Uterus (tissue), 4 donors: ENCODE measurements around the gene APCDD1. TPM values are rescaled to one million over a fixed set of nuclear protein-coding genes. Genes with fewer than 3 reads are reported as not detected.
A peak's percentile ranks its signal among the peaks of the same experiment; 100 is the strongest.

Source experiments
- DNase-seq, 2 donors: peaks; one replicate each; pipeline ENCODE4 v3.0.0-alpha.2; 2019 to 2020
- H3K27ac ChIP-seq, 2 donors: fragments of 200-600 bp; sonication (generic); 1 replicate in 1 of 2; 2 replicates in 1 of 2; pipeline ENCODE4 v1.5.1; 2016 to 2018
- H3K27me3 ChIP-seq, 2 donors: fragments of 200-600 bp; sonication (generic); one replicate each; pipeline ENCODE4 v1.5.1; 2018 to 2019; ENCODE audit warnings: control low read depth in 1 of 2
- H3K36me3 ChIP-seq, 2 donors: fragments of 200-600 bp; sonication (generic); one replicate each; pipeline ENCODE4 v1.5.1; 2019; ENCODE audit warnings: control low read depth in 1 of 2
- H3K4me1 ChIP-seq, 2 donors: fragments of 200-600 bp; sonication (generic); one replicate each; pipeline ENCODE4 v1.5.1; 2018 to 2019; ENCODE audit warnings: control low read depth in 1 of 2
- H3K4me3 ChIP-seq, 2 donors: fragments of 200-600 bp; sonication (generic); 1 replicate in 1 of 2; 2 replicates in 1 of 2; pipeline ENCODE4 v1.5.1; 2018 to 2019; ENCODE audit warnings: mild to moderate bottlenecking in 1 of 2
- H3K9me3 ChIP-seq, 2 donors: fragments of 200-600 bp; sonication (generic); one replicate each; pipeline ENCODE4 v1.5.1; 2019; ENCODE audit warnings: control low read depth in 1 of 2
- POLR2A ChIP-seq, 2 donors: fragments of 450-650 bp; IDR thresholded peaks; one replicate each; pipeline ENCODE4 v1.6.1; 2016; ENCODE audit warnings: antibody characterized with exemption in 2 of 2, mild to moderate bottlenecking in 1 of 2, moderate library complexity in 1 of 2
- intact Hi-C: fragments of 100-400 bp; cut with DNase I; formaldehyde crosslinking; loops from one replicate; pipeline ENCODE4 v1.15.1; 2023; ENCODE audit warnings: low total_unique reads
- total RNA-seq, 4 donors: library from RNA; depleted of rRNA in 3 of 4; stranded (reverse); fragments of >200 nt in 3 of 4; gene quantifications; one replicate each; pipeline versions ENCODE4 v1.1.0 to v1.2.4, GENCODE V29; 2014 to 2023
- TF ChIP-seq, protein P1 (sequence below), 4 experiments: fragments of 200-600 bp in 2 of 4; fragments of 450-650 bp in 2 of 4; sonication (generic) in 2 of 4; IDR thresholded peaks; one replicate each; pipeline ENCODE4 v1.5.1; 2016 to 2019; ENCODE audit warnings: antibody characterized with exemption in 4 of 4, mild to moderate bottlenecking in 2 of 4, moderate library complexity in 1 of 4
- donor health status: DM: yes; HTN: yes; CAD: no.

Gene APCDD1
- total RNA-seq, 4 donors from 2014 or later, result 8.2 to 288 (median 113) TPM

DNA sequence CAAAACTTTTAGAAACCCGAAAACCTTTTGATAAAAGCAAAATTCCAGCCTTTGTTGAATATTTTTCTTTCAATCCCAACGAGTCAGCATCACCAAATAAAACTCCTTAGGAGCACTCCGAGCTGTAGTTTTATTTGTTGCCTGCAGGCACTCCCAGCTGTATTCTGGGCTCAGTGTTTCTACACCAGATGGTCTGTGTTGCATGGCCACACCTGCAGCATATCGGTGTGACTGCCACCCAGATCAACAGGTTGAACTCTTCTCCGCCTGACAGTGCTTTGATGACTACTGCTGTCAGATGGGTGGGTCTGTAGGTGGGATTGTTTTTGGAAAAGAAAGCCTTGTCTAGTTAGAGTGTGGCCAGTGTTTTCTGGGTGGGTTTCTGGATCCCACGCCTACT is 32.7 kb downstream of the APCDD1 start:
- H3K9me3 ChIP-seq, result no peaks in the 10 kb centered on the region
- H3K27me3 ChIP-seq, result no peaks in the 10 kb centered on the region
- H3K4me3 ChIP-seq, result no peak overlapping the region
- DNase-seq, result no peak
- no peaks in the 10 kb centered on the region for H3K36me3 ChIP-seq
- no peak for TF ChIP-seq POLR2A (IDR thresholded peaks at IDR 0.05)
- TF ChIP-seq, protein P1, sequence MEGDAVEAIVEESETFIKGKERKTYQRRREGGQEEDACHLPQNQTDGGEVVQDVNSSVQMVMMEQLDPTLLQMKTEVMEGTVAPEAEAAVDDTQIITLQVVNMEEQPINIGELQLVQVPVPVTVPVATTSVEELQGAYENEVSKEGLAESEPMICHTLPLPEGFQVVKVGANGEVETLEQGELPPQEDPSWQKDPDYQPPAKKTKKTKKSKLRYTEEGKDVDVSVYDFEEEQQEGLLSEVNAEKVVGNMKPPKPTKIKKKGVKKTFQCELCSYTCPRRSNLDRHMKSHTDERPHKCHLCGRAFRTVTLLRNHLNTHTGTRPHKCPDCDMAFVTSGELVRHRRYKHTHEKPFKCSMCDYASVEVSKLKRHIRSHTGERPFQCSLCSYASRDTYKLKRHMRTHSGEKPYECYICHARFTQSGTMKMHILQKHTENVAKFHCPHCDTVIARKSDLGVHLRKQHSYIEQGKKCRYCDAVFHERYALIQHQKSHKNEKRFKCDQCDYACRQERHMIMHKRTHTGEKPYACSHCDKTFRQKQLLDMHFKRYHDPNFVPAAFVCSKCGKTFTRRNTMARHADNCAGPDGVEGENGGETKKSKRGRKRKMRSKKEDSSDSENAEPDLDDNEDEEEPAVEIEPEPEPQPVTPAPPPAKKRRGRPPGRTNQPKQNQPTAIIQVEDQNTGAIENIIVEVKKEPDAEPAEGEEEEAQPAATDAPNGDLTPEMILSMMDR (IDR thresholded peaks at IDR 0.05), result no peak
- H3K4me1 ChIP-seq, result no peaks in the 10 kb centered on the region
- intact Hi-C loops, result no loop called here
- no peak overlapping the region for H3K27ac ChIP-seq

DNA sequence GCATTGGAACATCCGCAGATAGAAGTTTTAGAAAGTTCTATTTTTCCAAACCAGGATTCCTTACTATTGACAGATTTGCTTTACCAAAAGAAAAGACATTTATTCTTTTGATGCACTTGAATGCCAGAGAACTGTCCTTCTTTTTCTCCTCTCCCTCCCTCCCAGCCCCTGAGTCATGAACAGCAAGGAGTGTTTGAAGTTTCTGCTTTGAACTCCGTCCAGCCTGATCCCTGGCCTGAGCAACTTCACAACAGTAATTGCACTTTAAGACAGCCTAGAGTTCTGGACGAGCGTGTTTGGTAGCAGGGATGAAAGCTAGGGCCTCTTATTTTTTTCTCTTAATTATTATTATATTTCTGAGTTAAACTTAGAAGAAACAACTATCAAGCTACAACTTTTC is 33.6 kb downstream of the APCDD1 start:
- H3K9me3 ChIP-seq, result no peaks in the 10 kb centered on the region
- no peak overlapping the region for H3K27ac ChIP-seq
- no peaks in the 10 kb centered on the region for H3K36me3 ChIP-seq
- no peaks in the 10 kb centered on the region for H3K4me1 ChIP-seq
- TF ChIP-seq, protein P1 (IDR thresholded peaks at IDR 0.05), result no peak
- TF ChIP-seq POLR2A (IDR thresholded peaks at IDR 0.05), result no peak
- no peak overlapping the region for H3K4me3 ChIP-seq
- intact Hi-C loops, result no loop called here
- peak; percentile 54 to 70 for DNase-seq
- no peaks in the 10 kb centered on the region for H3K27me3 ChIP-seq

- no peak for DNase-seq
- Histone ChIP-seq H3K27ac (no peak overlapping the region), H3K4me1 (no peaks in the 10 kb centered on the region), H3K27me3 (no peaks in the 10 kb centered on the region), H3K9me3 (no peaks in the 10 kb centered on the region), H3K36me3 (no peaks in the 10 kb centered on the region), H3K4me3 (no peak overlapping the region)
- TF ChIP-seq, protein P1 (IDR thresholded peaks at IDR 0.05), result no peak
- TF ChIP-seq POLR2A (IDR thresholded peaks at IDR 0.05), result no peak
- intact Hi-C loops, result no loop called here
Measured at GRCh38 chr18:10490401-10491165, 36.1 kb downstream of the APCDD1 start.

DNA sequence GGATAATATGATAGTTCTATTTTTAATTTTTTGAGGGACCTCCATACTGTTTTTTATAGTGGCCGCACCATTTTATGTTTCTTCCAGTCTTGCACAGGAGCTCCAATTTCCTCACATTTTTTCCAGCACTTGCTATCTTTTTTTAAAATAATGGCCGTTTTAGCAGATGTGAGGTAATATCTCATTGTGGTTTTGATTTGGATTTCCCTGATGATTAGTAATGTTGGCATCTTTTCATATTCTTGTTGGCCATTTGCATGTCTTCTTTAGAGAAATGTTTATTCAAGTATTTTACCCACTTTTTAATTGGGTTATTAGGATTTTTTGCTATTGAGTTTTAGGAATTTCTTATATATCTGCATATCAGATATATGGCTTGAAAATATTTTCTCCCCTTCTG is 41.5 kb downstream of the APCDD1 start:
- no peaks in the 10 kb centered on the region for H3K9me3 ChIP-seq
- H3K36me3 ChIP-seq, result no peaks in the 10 kb centered on the region
- no peak for DNase-seq
- H3K27me3 ChIP-seq, result no peaks in the 10 kb centered on the region
- H3K4me3 ChIP-seq, result no peak overlapping the region
- intact Hi-C loops, result no loop called here
- TF ChIP-seq, protein P1 (IDR thresholded peaks at IDR 0.05), result no peak
- no peak for TF ChIP-seq POLR2A (IDR thresholded peaks at IDR 0.05)
- H3K27ac ChIP-seq, result no peak overlapping the region
- H3K4me1 ChIP-seq, result no peaks in the 10 kb centered on the region

GRCh38 chr18:10497206-10497749 is 42.8 kb downstream of the APCDD1 start:
- DNase-seq, result no peak
- H3K27ac ChIP-seq, result no peak overlapping the region
- no peaks in the 10 kb centered on the region for H3K36me3 ChIP-seq

More at GRCh38 chr18:10497206-10497749, 42.8 kb downstream of the APCDD1 start:
- Histone ChIP-seq H3K27me3 (no peaks in the 10 kb centered on the region), H3K9me3 (no peaks in the 10 kb centered on the region), H3K4me1 (no peaks in the 10 kb centered on the region), H3K4me3 (no peak overlapping the region)
- TF ChIP-seq, protein P1 (IDR thresholded peaks at IDR 0.05), result no peak
- no peak for TF ChIP-seq POLR2A (IDR thresholded peaks at IDR 0.05)
- intact Hi-C loops, result no loop called here
